Neuronal stem cell (in vitro differentiated cells): Measurements from ENCODE around the gene PTPRD.

Experiments used
- DNase-seq: peaks from one replicate; pipeline ENCODE4 v3.0.0-alpha.2; 2013; ENCODE audit warnings: low spot score
- H2AFZ ChIP-seq: one replicate; pipeline ENCODE4 v1.6.1; 2013; ENCODE audit warnings: mild to moderate bottlenecking, low read length, inconsistent platforms
- H2AK5ac ChIP-seq: 2 replicates; pipeline ENCODE4 v1.6.1; 2013; ENCODE audit warnings: low read depth, mild to moderate bottlenecking, inconsistent platforms, low read length, moderate library complexity, mixed read lengths
- H2BK120ac ChIP-seq: 2 replicates; pipeline ENCODE4 v1.6.1; 2013; ENCODE audit warnings: low read depth, mild to moderate bottlenecking, inconsistent platforms, low read length, moderate library complexity, mixed read lengths
- H2BK12ac ChIP-seq: one replicate; pipeline ENCODE4 v1.6.1; 2013; ENCODE audit warnings: low read length, inconsistent platforms
- H2BK15ac ChIP-seq: 2 replicates; pipeline ENCODE4 v1.6.1; 2013; ENCODE audit warnings: mild to moderate bottlenecking, low read length, inconsistent platforms, mixed read lengths
- H2BK5ac ChIP-seq: one replicate; pipeline ENCODE4 v1.6.1; 2013; ENCODE audit warnings: inconsistent platforms, mild to moderate bottlenecking, low read length, moderate library complexity
- H3K14ac ChIP-seq: one replicate; pipeline ENCODE4 v1.6.1; 2013; ENCODE audit warnings: low read length, inconsistent platforms
- H3K18ac ChIP-seq: 2 replicates; pipeline ENCODE4 v1.6.1; 2013; ENCODE audit warnings: low read length, inconsistent platforms
- H3K23ac ChIP-seq: 2 replicates; pipeline ENCODE4 v1.6.1; 2013; ENCODE audit warnings: low read depth, mild to moderate bottlenecking, mixed read lengths, low read length, inconsistent platforms; ENCODE audit not compliant: poor library complexity
- H3K27ac ChIP-seq: replicated peaks from 3 replicates; pipeline ENCODE4 v1.5.1; 2013; ENCODE audit warnings: low read length, inconsistent platforms
- H3K27me3 ChIP-seq, 3 experiments: 2 replicates each; pipeline ENCODE4 v1.6.1; 2013; ENCODE audit warnings: low read length in 3 of 3, mild to moderate bottlenecking in 2 of 3, inconsistent platforms in 1 of 3, low read depth in 1 of 3, mixed read lengths in 1 of 3, moderate library complexity in 1 of 3; ENCODE audit not compliant: control insufficient read depth in 3 of 3, insufficient read depth in 3 of 3
- H3K36me3 ChIP-seq, 2 donors: replicated peaks in 1 of 2; 2 replicates each; pipeline ENCODE4 v1.6.1; 2013; ENCODE audit warnings: low read length in 2 of 2; ENCODE audit not compliant: control insufficient read depth in 2 of 2, insufficient read depth in 2 of 2
- H3K4ac ChIP-seq: 2 replicates; pipeline ENCODE4 v1.6.1; 2013; ENCODE audit warnings: inconsistent platforms, mild to moderate bottlenecking, low read length, moderate library complexity
- H3K4me1 ChIP-seq, 2 donors: 1 replicate in 1 of 2; 2 replicates in 1 of 2; pipeline ENCODE4 v1.6.1; 2013; ENCODE audit warnings: low read length in 2 of 2, low read depth in 1 of 2; ENCODE audit not compliant: control insufficient read depth in 2 of 2, insufficient read depth in 1 of 2
- H3K4me2 ChIP-seq: one replicate; pipeline ENCODE4 v1.6.1; 2013; ENCODE audit warnings: mild to moderate bottlenecking, low read length, inconsistent platforms; ENCODE audit not compliant: insufficient read depth, poor library complexity, severe bottlenecking
- H3K4me3 ChIP-seq, 2 donors: 2 replicates each; pipeline ENCODE4 v1.5.1; 2013; ENCODE audit warnings: low read length in 2 of 2, mild to moderate bottlenecking in 2 of 2, inconsistent platforms in 1 of 2, moderate library complexity in 1 of 2
- H3K79me1 ChIP-seq: one replicate; pipeline ENCODE4 v1.6.1; 2013; ENCODE audit warnings: low read depth, mild to moderate bottlenecking, inconsistent platforms, low read length, moderate library complexity
- H3K9ac ChIP-seq: one replicate; pipeline ENCODE4 v1.6.1; 2013; ENCODE audit warnings: mild to moderate bottlenecking, low read depth, low read length, inconsistent platforms; ENCODE audit not compliant: poor library complexity
- H3K9me3 ChIP-seq, 2 donors: replicated peaks in 1 of 2; 2 replicates each; pipeline versions ENCODE3 to v1.6.1; 2013; ENCODE audit warnings: low read length in 2 of 2, mild to moderate bottlenecking in 2 of 2, inconsistent platforms in 1 of 2, low read depth in 1 of 2, mixed read lengths in 1 of 2, moderate library complexity in 1 of 2; ENCODE audit not compliant: control insufficient read depth in 2 of 2, insufficient read depth in 1 of 2
- H4K8ac ChIP-seq: one replicate; pipeline ENCODE4 v1.6.1; 2013; ENCODE audit warnings: low read depth, mild to moderate bottlenecking, inconsistent platforms, low read length, moderate library complexity
- H4K91ac ChIP-seq: one replicate; pipeline ENCODE4 v1.6.1; 2013; ENCODE audit warnings: low read length, low read depth, mild to moderate bottlenecking, inconsistent platforms; ENCODE audit not compliant: poor library complexity
- whole genome bisulfite sequencing, 2 donors: extraction: QIAGEN DNeasy Blood & Tissue Kit; methylation state at CpG; one replicate each; pipeline ENCODE4 v1.1.7; 2013; ENCODE audit warnings: missing lambda C conversion rate in 2 of 2, mixed read lengths in 1 of 2; ENCODE audit not compliant: insufficient read length in 2 of 2, insufficient replicate concordance in 1 of 2; ENCODE audit errors: extremely low coverage in 2 of 2; 5-methylcytosine and 5-hydroxymethylcytosine counted together

Gene PTPRD

GRCh38 chr9:8287501-8287900, 2325.3 kb downstream of the PTPRD start:
- Histone ChIP-seq H3K27ac (no peak overlapping the region), H4K8ac (no peak overlapping the region), H3K4me2 (no peak overlapping the region), H2AK5ac (no peak overlapping the region), H3K4me1 (peaks cover 3 to 6% of the 10 kb centered on the region in 2 donors), H2AFZ (no peak overlapping the region), H2BK5ac (no peak overlapping the region), H3K27me3 (no peaks in the 10 kb centered on the region), H3K9ac (no peak overlapping the region), H3K18ac (no peak overlapping the region), H3K23ac (no peak overlapping the region), H3K36me3 (no peaks in the 10 kb centered on the region), H4K91ac (no peak overlapping the region), H3K14ac (no peak overlapping the region), H2BK120ac (no peak overlapping the region), H3K9me3 (no peaks in the 10 kb centered on the region), H3K4ac (no peak overlapping the region), H3K79me1 (no peaks in the 10 kb centered on the region), H3K4me3 (no peak overlapping the region), H2BK12ac (no peak overlapping the region), H2BK15ac (no peak overlapping the region)
- DNase-seq, result no peak
- WGBS, 2 donors, result no CpG with 5 or more reads among the region's 2 CpGs

- Histone ChIP-seq H2BK12ac (no peak overlapping the region), H3K27ac (peak overlapping the region; percentile 64), H3K27me3 (no peaks in the 10 kb centered on the region)
Observed at GRCh38 chr9:8284884-8285283, 2327.9 kb downstream of the PTPRD start.

DNA sequence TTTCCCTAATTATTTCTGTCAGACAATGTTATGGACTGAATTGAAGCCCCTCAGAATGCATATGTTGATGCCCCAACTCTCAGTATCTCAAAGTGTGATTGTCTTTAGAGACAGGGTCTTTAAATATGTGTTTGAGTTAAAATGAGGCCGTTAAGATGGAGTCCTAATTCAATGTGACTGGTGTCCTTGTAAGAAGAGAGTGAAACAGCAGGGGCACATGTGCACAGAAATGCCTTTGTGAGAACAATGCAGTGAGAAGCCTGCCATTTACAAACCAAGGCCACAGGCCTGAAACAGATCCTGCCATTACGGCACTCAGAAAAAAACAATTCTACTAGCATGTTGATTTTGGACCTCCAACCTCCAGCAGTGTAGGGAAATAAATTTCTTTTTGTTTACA, 2330.3 kb downstream of the PTPRD start:
- no peak overlapping the region for H2BK15ac ChIP-seq
- H3K18ac ChIP-seq, result no peak overlapping the region
- no peaks in the 10 kb centered on the region for H3K79me1 ChIP-seq
- no peaks in the 10 kb centered on the region for H3K9me3 ChIP-seq
- H2BK5ac ChIP-seq, result no peak overlapping the region
- no peak overlapping the region for H3K4me3 ChIP-seq
- H2BK12ac ChIP-seq, result no peak overlapping the region
- H3K9ac ChIP-seq, result no peak overlapping the region
- no CpG with 5 or more reads among the region's 2 CpGs for WGBS, 2 donors
- no peak overlapping the region for H2AK5ac ChIP-seq
- no peak overlapping the region for H3K4ac ChIP-seq
- H2AFZ ChIP-seq, result peak overlapping the region; percentile 88
- H3K4me1 ChIP-seq, result peaks cover 7 to 10% of the 10 kb centered on the region in 2 donors
- H4K91ac ChIP-seq, result no peak overlapping the region
- H3K36me3 ChIP-seq, result no peaks in the 10 kb centered on the region
- H3K27ac ChIP-seq, result no peak overlapping the region
- no peak overlapping the region for H3K4me2 ChIP-seq
- H3K27me3 ChIP-seq, result peaks cover 0 to 6% (median 0%) of the 10 kb centered on the region in 3 experiments
- no peak overlapping the region for H4K8ac ChIP-seq
- H3K14ac ChIP-seq, result no peak overlapping the region
- peak; percentile 9 for DNase-seq
- H3K23ac ChIP-seq, result no peak overlapping the region
- H2BK120ac ChIP-seq, result no peak overlapping the region

More at GRCh38 chr9:8284884-8285283, 2327.9 kb downstream of the PTPRD start:
- H2BK5ac ChIP-seq, result no peak overlapping the region
- no peak overlapping the region for H3K14ac ChIP-seq
- no peak overlapping the region for H2BK15ac ChIP-seq
- no peak overlapping the region for H3K23ac ChIP-seq
- H3K4me2 ChIP-seq, result no peak overlapping the region
- H3K36me3 ChIP-seq, result no peaks in the 10 kb centered on the region
- H3K9me3 ChIP-seq, result no peaks in the 10 kb centered on the region
- WGBS, 2 donors, result no CpG with 5 or more reads among the region's 7 CpGs
- H3K4me3 ChIP-seq, result no peak overlapping the region
- H3K4me1 ChIP-seq, result peaks cover 7 to 10% of the 10 kb centered on the region in 2 donors
- peak overlapping the region; percentile 70 for H2AFZ ChIP-seq
- no peak overlapping the region for H4K91ac ChIP-seq
- peak; percentile 44 for DNase-seq
- no peak overlapping the region for H2AK5ac ChIP-seq
- no peak overlapping the region for H3K18ac ChIP-seq
- H3K9ac ChIP-seq, result no peak overlapping the region
- H3K79me1 ChIP-seq, result no peaks in the 10 kb centered on the region
- no peak overlapping the region for H3K4ac ChIP-seq
- no peak overlapping the region for H4K8ac ChIP-seq
- H2BK120ac ChIP-seq, result no peak overlapping the region

DNA sequence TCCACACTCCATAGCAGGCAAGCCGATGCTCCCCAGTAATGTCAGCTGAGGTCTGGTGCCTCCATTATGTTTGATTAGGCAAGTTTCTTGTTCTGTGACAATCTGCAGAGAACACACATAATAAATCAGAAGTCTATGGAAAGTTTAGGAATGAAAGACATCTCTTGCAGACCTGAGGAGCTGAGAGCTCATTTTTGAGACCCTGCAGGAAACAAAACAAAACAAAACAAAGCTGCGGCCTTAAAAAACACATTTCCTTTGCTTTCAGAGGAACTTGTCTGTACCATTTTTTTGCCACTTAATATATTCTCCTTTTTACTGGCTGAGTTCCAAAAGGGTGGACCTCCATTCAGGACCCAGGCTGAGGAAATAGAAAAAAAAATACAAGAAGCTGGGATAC, 2332.0 kb downstream of the PTPRD start:
- Histone ChIP-seq H3K79me1 (no peaks in the 10 kb centered on the region), H3K9ac (no peak overlapping the region), H3K4me1 (peaks cover 7% of the 10 kb centered on the region in 2 donors), H4K8ac (no peak overlapping the region), H4K91ac (no peak overlapping the region), H3K4me2 (no peak overlapping the region), H3K18ac (no peak overlapping the region), H3K36me3 (no peaks in the 10 kb centered on the region), H2BK120ac (no peak overlapping the region), H3K27me3 (peaks cover 0 to 6% (median 0%) of the 10 kb centered on the region in 3 experiments), H2BK5ac (no peak overlapping the region), H2BK12ac (no peak overlapping the region), H3K23ac (no peak overlapping the region), H2AFZ (peak overlapping the region; percentile 70), H2BK15ac (no peak overlapping the region), H3K4me3 (no peak overlapping the region), H2AK5ac (no peak overlapping the region), H3K27ac (no peak overlapping the region), H3K14ac (no peak overlapping the region), H3K4ac (no peak overlapping the region), H3K9me3 (peaks cover under 1 to 1% of the 10 kb centered on the region in 2 donors)
- DNase-seq, result no peak
- no CpG with 5 or more reads among the region's 2 CpGs for WGBS, 2 donors
